Astrocyte of the cerebellum (primary cell): ENCODE data around the gene NARS2.
"Not testable (repeated sequence)": the region's sequence is repeated elsewhere in the genome, so short reads cannot be mapped to it uniquely, and the experiment has no call there.

Source experiments
- DNase-seq: peaks from one replicate; pipeline ENCODE4 v3.0.0-alpha.2; 2011; ENCODE audit warnings: low read depth
- H3K4me3 ChIP-seq: 2 replicates; pipeline ENCODE4 v1.5.1; 2011; ENCODE audit warnings: mild to moderate bottlenecking, low read depth, low read length, moderate library complexity
- CTCF ChIP-seq: IDR thresholded peaks from 2 replicates; pipeline ENCODE4 v1.5.1; 2012; ENCODE audit warnings: low read length, low read depth, moderate library complexity, mild to moderate bottlenecking; ENCODE audit errors: missing control alignments
- in situ Hi-C: cut with HindIII; loops from 2 replicates; pipeline ENCODE4 v1.10.0; 2017; ENCODE audit warnings: low sequenced_read_pairs

The NARS2 gene

DNA sequence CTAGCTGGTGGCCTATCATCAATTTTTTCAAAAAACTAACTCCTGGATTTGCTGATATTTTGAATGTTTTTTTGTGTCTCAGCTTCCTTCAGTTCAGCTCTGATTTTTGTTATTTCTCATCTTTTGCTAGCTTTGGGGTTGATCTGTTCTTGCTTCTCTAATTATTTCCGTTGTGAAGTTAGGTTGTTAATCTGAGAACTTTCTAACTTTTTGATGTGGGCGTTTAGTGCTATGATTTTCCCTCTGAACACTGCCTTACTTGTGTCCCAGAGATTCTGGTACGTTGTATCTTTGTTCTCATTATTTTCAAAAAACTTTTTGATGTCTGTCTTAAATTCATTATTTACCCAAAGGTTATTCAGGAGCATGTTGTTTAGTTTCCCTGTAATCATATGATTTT is 19.1 kb downstream of the NARS2 start:
- DNase-seq: no peak
- H3K4me3 ChIP-seq: no peak overlapping the region
- no peak for TF ChIP-seq CTCF
- in situ Hi-C loops: no loop called here

DNA sequence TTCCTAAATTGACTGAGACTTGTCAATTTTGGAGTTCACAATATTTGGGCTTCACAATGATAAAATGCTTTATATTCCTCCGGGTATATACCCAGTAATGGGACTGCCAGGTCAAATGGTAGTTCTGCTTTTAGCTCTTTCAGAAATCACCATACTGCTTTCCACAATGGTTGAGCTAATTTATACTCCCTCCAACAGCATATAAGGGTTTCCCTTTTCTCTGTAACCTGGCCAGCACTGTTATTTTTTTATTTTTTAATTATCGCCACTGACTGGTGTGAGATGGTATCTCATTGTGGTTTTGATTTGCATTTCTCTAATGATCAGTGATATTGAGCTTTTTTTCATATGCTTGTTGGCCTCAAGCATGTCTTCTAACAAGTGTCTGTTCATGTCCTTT is 21.8 kb downstream of the NARS2 start:
- DNase-seq: no peak
- in situ Hi-C loops: no loop called here
- no peak overlapping the region for H3K4me3 ChIP-seq
- no peak for TF ChIP-seq CTCF

DNA sequence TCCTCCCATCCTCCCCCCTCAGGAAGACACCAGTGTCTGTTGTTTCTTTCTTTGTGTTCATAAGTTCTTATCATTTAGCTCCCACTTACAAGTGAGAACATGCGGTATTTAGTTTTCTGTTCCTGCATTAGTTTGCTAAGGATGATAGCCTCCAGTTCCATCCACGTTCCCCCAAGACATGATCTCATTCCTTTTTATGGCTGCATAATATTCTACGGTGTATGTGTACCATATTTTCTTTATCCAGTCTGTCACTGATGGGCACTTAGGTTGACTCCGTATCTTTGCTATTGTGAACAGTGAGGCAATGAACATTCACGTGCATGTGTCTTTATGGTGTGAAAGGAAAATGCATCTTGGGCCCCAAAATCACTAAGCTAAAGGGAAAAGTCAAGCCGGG is 22.5 kb downstream of the NARS2 start:
- DNase-seq, in situ Hi-C loops, H3K4me3 ChIP-seq: not testable (repeated sequence)

DNA sequence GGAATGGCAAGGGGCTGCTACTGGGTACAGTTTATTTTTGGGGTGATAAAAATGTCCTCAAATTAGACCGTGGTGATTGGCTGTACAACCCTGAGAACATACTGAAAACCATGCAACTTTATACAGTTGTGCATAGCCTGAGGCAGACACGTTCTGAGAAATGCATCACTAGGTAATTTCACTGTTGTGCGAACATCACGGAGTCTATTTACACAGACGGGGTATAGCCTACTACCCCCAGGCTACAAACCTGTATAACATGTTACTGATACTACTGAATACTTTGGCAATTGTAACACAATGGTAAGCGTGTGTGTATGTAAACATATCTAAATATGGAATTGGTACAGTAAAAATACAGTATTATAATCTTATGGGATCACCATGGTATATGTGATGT is 23.6 kb downstream of the NARS2 start:
- in situ Hi-C loops: no loop called here
- H3K4me3 ChIP-seq: no peak overlapping the region
- no peak for TF ChIP-seq CTCF
- no peak for DNase-seq

GRCh38 chr11:78549624-78550409 is 24.8 kb downstream of the NARS2 start:
- in situ Hi-C loops: no loop called here
- no peak overlapping the region for H3K4me3 ChIP-seq
- no peak for DNase-seq
- no peak for TF ChIP-seq CTCF

- in situ Hi-C loops: no loop called here
- TF ChIP-seq CTCF: no peak
- no peak overlapping the region for H3K4me3 ChIP-seq
- no peak for DNase-seq
Observed at GRCh38 chr11:78548911-78549590, 25.6 kb downstream of the NARS2 start.

- DNase-seq: no peak
- no peak overlapping the region for H3K4me3 ChIP-seq
- in situ Hi-C loops: no loop called here
- TF ChIP-seq CTCF: no peak
Observed at GRCh38 chr11:78547931-78548705, 26.5 kb downstream of the NARS2 start.
